Left renal cortex interstitium (tissue), 4 donors: ENCODE results near the gene PIGS. TPM values are rescaled to one million over a fixed set of nuclear protein-coding genes. Genes with fewer than 3 reads are reported as not detected.
"Not testable (repeated sequence)": the region's sequence is repeated elsewhere in the genome, so short reads cannot be mapped to it uniquely, and the experiment has no call there.

ENCODE experiments used
- DNase-seq, 4 donors: peaks; one replicate each; pipeline ENCODE4 v3.0.0-alpha.2; 2013; ENCODE audit warnings: low read depth in 4 of 4, low spot score in 2 of 4, missing footprints in 1 of 4
- polyA plus RNA-seq, 4 donors: library from polyadenylated mRNA; unstranded; fragments of 120-200 nt; gene quantifications; one replicate each; pipeline ENCODE4 v1.2.1, GENCODE V29; 2013; ENCODE audit not compliant: insufficient read length in 4 of 4

PIGS gene
- polyA plus RNA-seq, 4 donors = 91.2 to 103 (median 95.8) TPM

GRCh38 chr17:28533091-28533807 lies 38.1 kb downstream of the PIGS start:
- no peak for DNase-seq

DNA sequence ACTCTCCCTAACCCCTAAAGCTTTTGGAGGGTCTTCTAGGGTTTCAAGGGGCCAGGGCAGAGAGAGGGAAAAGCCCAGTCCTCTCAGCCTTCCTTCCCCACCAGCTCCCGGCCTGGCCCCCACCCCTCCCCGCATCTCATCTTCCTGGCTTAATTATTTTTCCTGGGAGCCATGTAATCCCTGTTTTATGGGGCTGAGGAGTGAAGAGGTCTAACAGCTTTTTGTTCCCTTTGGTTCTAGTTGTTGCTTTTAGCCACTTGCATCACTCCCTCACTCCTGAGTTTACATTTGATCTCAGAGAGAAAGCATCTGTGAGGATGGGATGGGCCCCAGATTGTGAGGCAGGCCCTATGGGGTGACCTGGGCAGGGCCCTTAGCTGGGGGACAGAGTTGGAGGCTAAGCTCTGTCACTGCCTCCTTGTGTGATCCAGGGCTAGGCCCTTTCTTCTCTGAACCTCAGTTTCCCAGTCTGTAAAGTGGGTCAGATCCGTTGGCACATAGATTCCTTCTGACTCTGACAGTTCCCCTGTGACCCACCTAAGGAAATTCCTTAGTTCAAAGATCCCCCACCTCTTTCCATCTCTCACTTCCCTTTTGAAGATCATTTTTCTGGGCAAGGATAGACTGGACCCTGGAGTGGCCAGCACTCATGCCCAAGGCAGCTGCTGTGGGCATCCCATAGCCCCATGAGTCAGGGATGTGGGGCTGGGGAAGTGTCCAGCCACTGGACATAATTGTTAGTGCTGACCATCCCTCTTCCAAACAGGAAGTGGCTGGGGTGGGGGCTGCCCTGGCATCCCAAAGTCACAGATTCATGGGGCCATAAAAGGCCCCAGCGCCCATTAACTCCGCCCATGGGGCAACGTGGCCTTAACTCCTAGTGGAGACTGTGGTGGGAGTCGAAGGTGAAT lies 39.0 kb downstream of the PIGS start:
- DNase-seq = no peak

DNA sequence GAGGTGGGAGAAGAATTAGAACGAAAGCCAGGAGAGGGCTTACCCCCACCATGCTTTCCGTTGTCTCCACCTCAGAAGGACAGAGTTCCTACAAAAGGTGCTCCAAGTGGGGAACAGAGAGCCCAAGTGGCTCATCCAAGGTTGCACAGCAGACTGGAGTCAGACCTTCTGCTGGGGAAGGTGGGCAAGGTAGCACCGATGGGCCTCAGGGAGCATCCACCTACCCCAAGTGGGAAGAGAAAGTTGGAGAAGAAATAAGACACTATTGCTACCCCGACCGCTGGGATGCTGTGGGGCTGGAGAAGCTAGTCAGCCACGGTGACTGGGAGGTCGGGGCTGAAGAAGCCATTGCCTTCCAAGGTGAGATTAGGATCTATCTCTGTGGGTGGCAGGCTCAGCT lies 40.4 kb downstream of the PIGS start:
- no peak for DNase-seq

GRCh38 chr17:28530250-28530649 lies 41.1 kb downstream of the PIGS start:
- no peak for DNase-seq

GRCh38 chr17:28529013-28529400 lies 42.3 kb downstream of the PIGS start:
- no peak for DNase-seq

DNA sequence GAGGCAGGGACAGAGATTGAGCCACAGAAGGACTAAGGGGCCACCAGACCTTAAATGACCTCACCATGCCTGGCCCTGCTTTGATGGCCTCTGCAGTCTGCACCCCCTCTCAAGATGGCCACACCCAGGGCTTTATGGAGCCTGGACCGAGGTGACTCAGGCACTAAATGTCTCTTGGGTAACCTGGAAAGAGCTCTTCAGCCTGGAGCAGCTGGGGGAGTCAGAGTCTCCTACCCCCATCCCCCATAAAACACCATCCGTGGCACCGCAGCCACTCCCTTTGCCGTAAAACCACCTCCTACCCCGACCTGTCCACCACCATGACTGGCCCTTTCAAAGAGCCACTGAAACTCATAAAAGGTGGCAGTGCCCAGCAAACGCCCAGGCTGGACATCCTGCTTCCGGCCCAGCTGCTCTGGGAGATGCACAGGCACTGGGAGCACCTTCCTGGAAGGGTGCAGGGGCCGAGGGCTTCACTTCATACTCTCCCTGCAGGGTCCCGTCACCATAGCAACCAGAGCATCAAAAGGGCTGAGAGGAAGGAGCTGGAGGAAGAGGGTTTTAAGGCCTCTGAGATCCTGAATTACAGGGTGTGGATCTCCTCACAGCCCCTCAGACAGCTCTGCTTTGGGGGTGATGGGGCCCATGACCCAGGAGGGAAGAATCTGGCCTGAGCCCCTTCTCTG lies 42.9 kb downstream of the PIGS start:
- DNase-seq = no peak

GRCh38 chr17:28527859-28528258 lies 43.5 kb downstream of the PIGS start:
- DNase-seq = no peak

DNA sequence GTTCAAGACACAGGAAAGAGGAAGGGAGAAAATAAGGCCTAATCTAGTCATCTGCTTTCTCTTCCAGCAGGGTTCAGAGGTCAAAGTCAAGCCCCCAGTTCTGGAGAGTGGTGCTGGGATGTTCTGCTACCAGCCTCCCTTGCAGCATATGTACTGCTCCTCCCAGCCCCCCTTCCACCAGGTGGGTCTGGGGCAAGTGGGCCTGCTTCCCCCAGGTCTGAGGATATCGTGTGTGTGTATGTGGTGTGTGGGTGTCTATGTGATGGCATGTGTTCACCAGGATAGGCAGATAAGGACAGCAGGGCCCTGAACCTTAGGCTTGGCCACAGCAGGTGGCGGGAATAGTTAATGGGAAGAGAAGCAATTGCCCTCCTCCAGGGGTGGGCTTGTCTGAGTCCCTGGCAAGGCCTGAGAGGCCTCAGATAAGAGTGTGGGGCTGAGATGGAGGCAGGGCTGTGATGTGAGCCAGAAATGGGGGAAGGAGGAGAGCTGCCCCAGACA lies 44.1 kb downstream of the PIGS start:
- no peak for DNase-seq

DNA sequence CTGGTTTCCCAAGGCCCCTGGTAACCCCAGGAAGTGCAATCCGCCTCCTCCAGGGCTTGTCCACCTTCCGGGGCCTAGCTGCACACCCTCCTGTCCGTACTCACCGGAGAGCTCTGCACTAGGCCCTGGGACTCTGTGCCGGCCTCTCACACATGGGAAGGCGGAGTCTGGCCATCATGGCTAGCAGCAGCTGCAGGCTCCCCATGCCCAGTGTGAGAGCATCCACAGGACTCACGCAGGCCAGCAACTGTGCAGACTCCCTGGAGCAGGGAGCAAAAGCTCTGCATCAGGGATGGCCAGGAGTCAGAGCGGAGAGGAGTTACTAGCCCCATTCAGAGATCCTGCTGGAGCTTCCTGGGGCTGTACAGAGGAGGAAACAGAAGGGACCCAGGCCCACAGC lies 44.9 kb downstream of the PIGS start:
- DNase-seq = no peak

GRCh38 chr17:28524476-28525424 lies 46.6 kb downstream of the PIGS start:
- DNase-seq = peak in 2 of 4 donors; percentile 41 to 59

- DNase-seq = no peak
Measured at GRCh38 chr17:28523876-28524275, 47.4 kb downstream of the PIGS start.

DNA sequence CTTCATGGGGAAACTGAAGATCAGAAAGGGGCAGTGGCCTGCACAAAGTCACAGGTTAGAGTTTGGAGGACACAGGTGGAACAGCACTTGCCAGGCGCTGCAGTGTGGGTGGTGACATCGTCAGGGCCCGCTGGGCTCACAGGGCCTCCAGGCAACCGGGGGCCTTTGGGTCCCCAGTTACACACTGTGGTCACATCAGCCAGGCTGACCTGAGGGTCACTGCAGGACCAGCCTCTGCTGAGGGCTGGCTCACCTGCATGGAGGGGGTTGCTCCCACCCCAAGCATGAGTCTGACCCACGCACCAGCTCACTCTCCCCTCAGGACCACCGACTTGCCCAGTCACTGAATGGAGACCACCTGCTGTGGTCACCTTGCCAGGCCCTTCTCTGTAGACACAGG lies 48.1 kb downstream of the PIGS start:
- DNase-seq = no peak

GRCh38 chr17:28522281-28522680 lies 49.0 kb downstream of the PIGS start:
- not testable (repeated sequence) for DNase-seq

DNA sequence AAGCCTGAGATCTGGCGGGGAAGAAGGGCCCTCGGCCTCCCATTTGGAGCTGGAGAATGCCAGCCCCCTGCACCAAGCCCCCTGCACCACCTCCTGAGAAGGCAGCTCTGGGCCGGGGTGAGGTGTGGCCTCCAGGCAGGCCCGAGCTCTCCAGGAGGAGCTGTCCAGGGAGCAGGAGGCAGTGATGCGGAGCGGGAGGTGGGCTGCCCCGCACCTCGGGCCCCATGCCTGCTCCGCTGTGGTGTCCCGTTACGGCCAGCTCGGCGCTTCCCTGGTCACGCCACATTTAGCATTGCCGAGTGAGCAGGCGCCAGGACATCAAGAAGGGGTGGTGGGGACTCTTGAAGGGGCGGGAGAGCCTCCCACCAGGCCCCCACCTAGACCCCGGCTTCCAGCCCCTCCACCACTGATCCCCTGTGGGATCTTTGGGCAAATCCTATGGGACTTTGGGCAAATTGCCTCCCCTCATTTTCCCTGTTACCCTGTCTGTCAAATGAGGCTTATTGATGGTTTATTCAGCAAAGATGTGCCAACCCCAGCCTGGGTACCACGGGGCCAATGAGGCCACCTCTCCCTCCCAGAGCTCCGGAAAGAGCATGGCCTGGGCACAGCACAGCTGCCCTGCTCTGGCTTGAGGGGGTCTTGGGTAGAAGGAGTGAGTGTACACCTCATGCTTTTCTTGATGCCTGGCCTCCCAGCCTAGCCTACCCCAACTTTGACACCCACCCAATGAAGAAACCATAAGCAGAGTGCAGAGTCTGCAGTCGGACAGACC lies 49.8 kb downstream of the PIGS start:
- peak in 2 of 4 donors; percentile 51 to 68 for DNase-seq

- no peak for DNase-seq
Measured at GRCh38 chr17:28520687-28521086, 50.6 kb downstream of the PIGS start.

GRCh38 chr17:28519236-28519635 lies 52.1 kb downstream of the PIGS start:
- DNase-seq = no peak

- no peak for DNase-seq
Measured at GRCh38 chr17:28518578-28518977, 52.7 kb downstream of the PIGS start.

GRCh38 chr17:28518132-28518531 lies 53.2 kb downstream of the PIGS start:
- no peak for DNase-seq

DNA sequence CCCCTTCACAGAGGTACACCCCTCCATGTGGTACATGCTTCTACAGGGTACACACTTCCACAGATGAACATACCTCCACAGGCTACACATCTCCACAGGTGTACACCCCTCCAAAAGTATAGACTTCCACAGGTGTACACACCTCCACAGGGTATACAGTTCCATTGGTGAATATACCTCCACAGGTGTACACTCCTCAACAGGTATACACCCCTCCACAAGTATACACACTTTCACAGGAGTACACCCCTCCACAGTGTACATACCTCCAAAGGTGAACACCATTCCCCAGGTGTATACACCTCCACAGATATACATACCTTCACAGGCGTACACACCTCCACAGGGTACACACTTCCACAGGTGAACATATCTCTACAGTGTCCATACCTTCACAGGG lies 55.8 kb downstream of the PIGS start:
- DNase-seq = no peak
